GM10248 (cell line): ENCODE data around the gene SRRT.

ENCODE experiments used
- CTCF ChIA-PET: fragments of 300-600 bp; sonication (Branson Sonifier 250); formaldehyde crosslinking; extraction: SDS; loops from one replicate; lab custom pipeline; 2021; ENCODE audit warnings: antibody characterized with exemption; lab: Yijun Ruan, JAX
- POLR2A ChIA-PET: fragments of 350-650 bp; sonication (Branson Sonifier 250); formaldehyde crosslinking; extraction: SDS; loops from one replicate; lab custom pipeline; 2020; ENCODE audit warnings: antibody characterized with exemption; lab: Yijun Ruan, JAX
- DNase-seq: peaks from one replicate; pipeline ENCODE4 v3.0.0; 2012; ENCODE audit errors: extremely low spot score
- TF ChIP-seq, protein P1 (sequence below): IDR thresholded peaks from 2 replicates; pipeline ENCODE4 v1.5.1; 2012; ENCODE audit warnings: mild to moderate bottlenecking, low read depth; ENCODE audit errors: extremely low read depth, missing control alignments, control extremely low read depth

SRRT gene

DNA sequence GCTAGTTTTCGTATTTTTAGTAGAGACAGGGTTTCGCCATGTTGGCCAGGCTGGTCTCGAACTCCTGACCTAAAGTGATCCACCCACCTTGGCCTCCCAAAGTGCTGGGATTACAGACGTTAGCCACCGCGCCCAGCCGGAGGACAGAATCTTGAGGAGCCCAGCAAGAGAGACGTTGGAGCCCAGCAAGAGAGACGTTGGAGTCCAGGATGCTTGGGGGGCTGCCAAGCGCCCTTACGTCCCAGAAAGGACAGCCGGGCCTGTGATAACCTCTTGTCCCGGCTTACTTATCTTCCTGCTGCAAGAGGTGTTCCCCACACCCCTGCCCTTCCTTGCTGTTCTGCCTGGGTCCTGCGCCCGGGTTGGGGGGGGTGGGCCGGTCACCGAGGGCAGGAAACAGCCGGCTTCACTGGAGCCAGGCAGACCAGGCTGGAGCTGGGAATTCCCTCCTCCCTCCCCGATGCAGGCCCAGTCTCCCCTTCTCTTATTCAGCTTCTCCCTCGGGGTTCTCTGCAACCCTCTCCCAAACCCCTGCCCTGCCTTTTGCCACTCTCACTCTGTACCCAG, 45.7 kb upstream of the SRRT start:
- CTCF ChIA-PET, result interaction anchor here (0.9 to 2.6 kb wide), 3 partner anchors 19 to 104 kb away, joined by 3 to 8 read pairs (median 3); partner anchors contain the start of gene SLC12A9
- TF ChIP-seq, protein P1, sequence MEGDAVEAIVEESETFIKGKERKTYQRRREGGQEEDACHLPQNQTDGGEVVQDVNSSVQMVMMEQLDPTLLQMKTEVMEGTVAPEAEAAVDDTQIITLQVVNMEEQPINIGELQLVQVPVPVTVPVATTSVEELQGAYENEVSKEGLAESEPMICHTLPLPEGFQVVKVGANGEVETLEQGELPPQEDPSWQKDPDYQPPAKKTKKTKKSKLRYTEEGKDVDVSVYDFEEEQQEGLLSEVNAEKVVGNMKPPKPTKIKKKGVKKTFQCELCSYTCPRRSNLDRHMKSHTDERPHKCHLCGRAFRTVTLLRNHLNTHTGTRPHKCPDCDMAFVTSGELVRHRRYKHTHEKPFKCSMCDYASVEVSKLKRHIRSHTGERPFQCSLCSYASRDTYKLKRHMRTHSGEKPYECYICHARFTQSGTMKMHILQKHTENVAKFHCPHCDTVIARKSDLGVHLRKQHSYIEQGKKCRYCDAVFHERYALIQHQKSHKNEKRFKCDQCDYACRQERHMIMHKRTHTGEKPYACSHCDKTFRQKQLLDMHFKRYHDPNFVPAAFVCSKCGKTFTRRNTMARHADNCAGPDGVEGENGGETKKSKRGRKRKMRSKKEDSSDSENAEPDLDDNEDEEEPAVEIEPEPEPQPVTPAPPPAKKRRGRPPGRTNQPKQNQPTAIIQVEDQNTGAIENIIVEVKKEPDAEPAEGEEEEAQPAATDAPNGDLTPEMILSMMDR, result no peak
- DNase-seq, result no peak
- POLR2A ChIA-PET, result no interaction called here

- no peak for DNase-seq
- TF ChIP-seq, protein P1, result no peak
- ChIA-PET CTCF (interaction anchor here (2.9 kb wide), 1 partner anchor 22 kb away, joined by 19 read pairs; the partner anchor contains the start of gene SLC12A9), POLR2A (no interaction called here)
These were observed 44.5 kb upstream of the SRRT start for GRCh38 chr7:100830396-100830795.

DNA sequence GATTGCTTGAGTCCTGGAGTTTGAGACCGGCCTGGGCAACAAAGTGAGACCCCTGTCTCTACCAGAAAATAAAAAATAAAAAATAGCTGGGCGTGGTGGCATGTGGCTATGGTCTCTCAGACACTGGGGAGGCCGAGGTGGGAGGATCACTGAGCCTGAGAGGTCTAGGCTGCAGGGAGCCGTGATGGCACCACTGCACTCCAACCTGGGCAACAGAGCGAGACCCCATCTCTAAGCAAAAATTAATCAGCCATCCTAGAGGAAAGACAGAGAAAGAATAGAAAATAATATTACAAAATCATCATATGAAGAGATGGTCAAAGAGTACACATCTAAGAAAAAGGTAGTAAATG, 42.6 kb upstream of the SRRT start:
- TF ChIP-seq, protein P1, result no peak
- no peak for DNase-seq
- CTCF ChIA-PET, result interaction anchor here (1.5 to 2.9 kb wide), 2 partner anchors 20 to 76 kb away, joined by 3 to 19 read pairs; partner anchors contain the start of gene SLC12A9
- POLR2A ChIA-PET, result no interaction called here

DNA sequence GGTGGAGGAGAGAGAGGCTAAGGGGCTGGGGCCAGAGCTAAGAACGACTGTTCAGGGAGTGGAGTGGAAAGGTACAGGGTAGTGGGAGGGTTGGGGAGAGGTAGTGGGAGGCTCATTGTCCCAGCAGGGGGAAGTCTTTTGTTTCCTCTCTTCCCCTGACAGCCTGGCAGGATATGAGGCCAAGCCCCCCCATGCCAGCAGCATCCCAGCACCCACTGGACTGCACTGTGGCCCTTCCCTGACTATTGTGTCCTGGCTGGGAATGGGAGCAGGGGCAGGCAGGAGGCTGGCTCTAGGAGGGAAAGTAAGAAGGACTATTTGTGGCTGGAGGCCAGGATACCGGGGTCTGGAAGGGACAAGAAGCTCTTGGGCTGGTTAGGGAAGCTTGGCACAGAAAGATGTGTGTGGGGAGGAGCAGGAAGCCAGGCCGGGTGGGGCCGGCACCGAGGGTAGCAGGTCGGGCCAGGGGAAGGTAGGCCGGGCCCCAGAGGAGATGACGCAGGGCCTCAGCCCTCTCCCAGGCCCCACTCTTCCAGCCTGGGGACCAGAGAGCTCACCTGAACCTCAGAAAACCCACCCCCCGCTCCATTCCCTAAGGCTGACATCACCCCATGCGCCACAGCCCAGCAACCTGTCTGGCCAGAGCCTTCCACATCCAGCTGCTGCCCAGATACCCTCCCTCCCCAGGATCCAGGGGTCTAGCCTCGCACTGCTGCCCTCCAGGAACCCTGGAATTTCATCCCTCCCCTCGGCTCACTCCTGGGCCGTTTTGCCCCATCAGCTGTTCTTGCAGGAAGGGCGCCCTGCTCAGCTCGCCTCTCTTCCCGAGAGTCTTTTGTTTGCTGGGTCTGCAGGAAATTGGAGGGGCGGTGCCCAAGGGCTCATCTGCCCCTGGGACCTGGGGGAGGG, 38.7 kb upstream of the SRRT start:
- DNase-seq, result no peak
- TF ChIP-seq, protein P1, result no peak
- ChIA-PET CTCF (interaction anchor here (1.0 to 2.5 kb wide), 4 partner anchors 14 to 110 kb away, joined by 3 to 7 read pairs (median 4); partner anchors contain the start of gene SLC12A9), POLR2A (interaction anchor here (0.6 kb wide), 1 partner anchor 13 kb away, joined by 4 read pairs; no protein-coding TSS in a partner anchor)

GRCh38 chr7:100836812-100837098, 38.1 kb upstream of the SRRT start:
- CTCF ChIA-PET, result interaction anchor here (1.2 to 2.5 kb wide), 2 partner anchors 15 to 111 kb away, joined by 4 to 7 read pairs; no protein-coding TSS in a partner anchor
- POLR2A ChIA-PET, result no interaction called here
- no peak for DNase-seq
- TF ChIP-seq, protein P1, result no peak

DNA sequence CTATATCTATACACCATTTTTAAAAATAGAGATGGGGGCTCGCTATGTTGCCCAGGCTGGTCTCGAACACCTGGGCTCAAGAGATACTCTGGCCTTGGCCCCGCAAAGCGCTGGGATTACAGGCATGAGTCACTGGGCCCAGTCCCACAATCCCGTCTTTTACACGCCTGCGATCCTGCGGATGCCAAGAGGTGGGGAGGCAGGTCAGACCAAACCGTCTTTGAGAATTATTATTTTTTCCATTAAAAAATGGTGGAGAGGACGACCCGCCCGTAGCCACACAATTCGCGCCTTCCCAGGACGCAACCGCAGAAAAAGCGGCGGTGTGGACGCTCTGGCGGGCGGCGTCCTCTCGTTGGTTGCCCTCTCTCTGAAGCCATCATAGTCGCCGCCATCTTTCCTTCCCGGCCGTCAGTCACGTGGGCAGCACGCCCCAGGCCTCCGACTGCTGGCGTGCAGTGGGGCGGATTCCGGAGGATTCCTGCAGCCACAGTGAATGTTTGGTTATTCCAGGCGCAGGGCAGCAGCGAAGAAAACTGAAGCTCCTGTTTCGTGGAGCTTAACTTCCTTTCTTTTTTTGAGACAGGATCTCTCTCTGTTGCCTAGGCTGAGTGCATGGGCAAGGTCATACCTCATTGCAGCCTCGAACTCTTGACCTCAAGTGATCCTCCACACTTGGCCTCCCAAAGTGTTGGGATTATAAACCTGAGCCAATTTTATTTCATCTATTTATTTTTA, 37.6 kb upstream of the SRRT start:
- DNase-seq, result peak; percentile 89
- TF ChIP-seq, protein P1, result no peak
- POLR2A ChIA-PET, result no interaction called here
- CTCF ChIA-PET, result interaction anchor here (1.0 kb wide), 1 partner anchor 15 kb away, joined by 3 read pairs; the partner anchor contains the start of gene SLC12A9
